NCI-H2107 treated with DMSO at 0.1 percent for 48 hours (cell line): Measurements from ENCODE around the gene SLC22A2.

Source experiments
- DNase-seq: peaks from one replicate; lab custom pipeline; 2025; ENCODE audit not compliant: unreplicated experiment; lab: John Stamatoyannopoulos, UW

Gene SLC22A2

DNA sequence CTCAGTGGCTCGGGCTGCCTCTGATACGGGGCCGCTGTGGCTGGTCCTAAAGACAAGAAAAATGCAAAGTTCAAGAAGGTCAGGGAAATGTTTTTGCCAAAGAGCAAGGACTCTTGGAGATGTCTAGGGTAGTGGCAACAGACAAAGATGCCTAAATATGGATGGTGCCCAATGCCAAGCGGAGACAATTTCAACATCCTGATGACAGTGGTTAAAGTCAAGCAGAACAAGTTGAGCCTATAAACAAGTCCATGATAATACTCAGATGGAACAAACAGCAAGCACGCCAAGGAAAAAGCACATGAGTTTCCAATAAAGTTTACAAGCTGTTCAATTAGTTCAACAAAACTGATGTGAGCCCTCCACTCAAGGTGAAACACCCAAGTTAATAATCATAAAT is 85.9 kb downstream of the SLC22A2 start:
- no peak for DNase-seq

DNA sequence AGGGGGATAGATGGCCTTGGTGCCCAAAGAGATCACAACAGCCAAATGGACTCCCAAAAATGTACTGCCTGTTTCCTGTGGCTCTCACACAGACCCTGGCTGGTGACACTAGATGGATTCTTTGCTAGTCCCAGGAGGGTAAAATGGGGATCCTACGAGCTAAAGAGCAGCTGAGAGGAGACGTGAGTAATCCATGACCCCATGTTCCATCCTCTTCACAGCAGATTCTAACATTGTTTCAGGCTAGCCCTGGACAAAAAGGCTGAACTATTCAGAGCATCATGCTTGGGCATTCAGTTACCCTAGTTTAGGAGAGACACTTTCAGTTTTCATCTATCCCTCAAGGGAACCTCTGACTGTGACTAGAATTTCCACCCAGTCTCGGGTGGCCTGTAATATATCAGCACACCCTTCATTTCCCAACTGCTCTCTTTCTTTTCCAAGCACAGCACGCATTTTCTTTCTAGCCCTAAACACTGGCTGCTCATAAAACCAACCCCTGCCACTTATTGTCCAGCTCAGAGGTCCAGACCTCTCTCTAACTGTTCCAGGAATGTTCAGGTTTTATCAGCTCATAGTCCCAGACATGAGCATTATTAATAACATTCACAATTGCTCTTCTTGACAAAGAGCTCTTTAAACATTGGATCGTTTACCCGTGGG is 88.5 kb downstream of the SLC22A2 start:
- DNase-seq = no peak

DNA sequence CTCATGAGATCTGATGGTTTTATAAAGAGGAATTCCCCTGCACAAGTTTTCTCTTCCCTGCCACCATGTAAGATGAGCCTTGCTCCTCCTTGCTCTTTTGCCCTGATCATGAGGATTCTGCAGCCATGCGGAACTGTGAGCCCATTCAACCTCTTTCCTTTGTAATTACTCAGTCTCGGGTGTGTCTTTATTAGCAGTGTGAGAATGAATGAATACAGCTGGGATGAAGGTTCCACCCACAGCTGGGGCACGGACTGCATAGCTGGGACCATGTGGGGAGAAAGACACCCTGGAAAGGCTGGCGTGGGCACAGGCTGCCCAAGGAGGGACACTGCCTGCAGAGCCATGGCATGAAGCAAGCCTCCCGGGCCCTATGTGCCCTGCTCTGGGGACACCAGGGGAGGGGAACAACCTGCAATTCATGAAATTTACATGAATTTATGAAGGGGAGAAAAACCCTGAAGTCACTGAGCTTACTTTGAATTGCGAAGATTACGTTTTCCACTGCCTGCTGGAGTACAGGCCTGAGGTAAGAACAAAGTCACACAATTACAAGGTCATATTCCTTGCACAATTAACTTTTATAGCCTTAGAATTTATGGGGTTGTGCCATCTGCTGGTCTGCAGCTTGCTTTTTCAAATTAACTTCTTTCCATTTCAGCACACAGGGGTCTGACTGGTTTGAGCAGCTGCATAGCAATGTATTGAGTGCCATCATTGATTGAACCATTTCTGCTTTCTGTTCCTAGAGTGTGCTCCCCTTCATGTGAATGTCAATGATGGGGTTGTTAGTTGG is 90.8 kb downstream of the SLC22A2 start:
- DNase-seq = no peak
